ENCODE data around the gene LCN12.

The LCN12 gene

GRCh38 chr9:136968333-136969127, 16.5 kb downstream of the LCN12 start:
- H3K27me3 Mint-ChIP-seq, result no peaks in the 10 kb centered on the region
- H3K27ac Mint-ChIP-seq, result no peak overlapping the region
- H3K4me1 Mint-ChIP-seq (ENCODE audit: low read depth), result peaks cover 19% of the 10 kb centered on the region
- H3K4me3 Mint-ChIP-seq, result no peak overlapping the region
- H3K36me3 Mint-ChIP-seq (ENCODE audit: low read depth), result no peaks in the 10 kb centered on the region
- no peaks in the 10 kb centered on the region for H3K9me3 Mint-ChIP-seq

- Mint-ChIP-seq H3K27ac (no peak overlapping the region), H3K27me3 (no peaks in the 10 kb centered on the region), H3K36me3 (ENCODE audit: low read depth) (no peaks in the 10 kb centered on the region), H3K9me3 (no peaks in the 10 kb centered on the region), H3K4me1 (ENCODE audit: low read depth) (peaks cover 19% of the 10 kb centered on the region), H3K4me3 (no peak overlapping the region)
These were observed 17.1 kb downstream of the LCN12 start for GRCh38 chr9:136969150-136969549.

GRCh38 chr9:136969774-136970173, 17.7 kb downstream of the LCN12 start:
- no peak overlapping the region for H3K4me3 Mint-ChIP-seq
- H3K4me1 Mint-ChIP-seq (ENCODE audit: low read depth), result peaks cover 14% of the 10 kb centered on the region
- H3K36me3 Mint-ChIP-seq (ENCODE audit: low read depth), result no peaks in the 10 kb centered on the region
- no peak overlapping the region for H3K27ac Mint-ChIP-seq
- H3K27me3 Mint-ChIP-seq, result no peaks in the 10 kb centered on the region
- no peaks in the 10 kb centered on the region for H3K9me3 Mint-ChIP-seq

DNA sequence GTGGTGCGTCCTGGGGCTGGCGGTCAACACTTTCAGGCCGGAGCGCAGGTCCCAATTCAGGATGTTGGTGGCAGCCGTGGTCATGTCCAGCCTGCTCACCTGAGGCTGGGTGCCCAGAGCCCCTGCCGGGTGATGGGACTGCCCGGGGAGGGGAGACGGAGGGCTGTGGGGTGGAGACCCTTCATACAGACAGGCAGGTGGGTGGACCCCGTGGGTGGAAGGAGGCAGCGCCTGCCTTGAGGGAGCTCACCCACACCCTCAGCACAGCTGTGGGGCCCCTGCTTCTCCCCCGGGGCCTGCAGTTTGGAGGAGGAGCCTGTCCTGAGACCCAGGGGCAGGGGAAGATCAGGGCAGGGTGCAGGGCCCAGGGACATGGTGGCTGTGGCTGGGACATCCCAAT, 18.3 kb downstream of the LCN12 start:
- Mint-ChIP-seq H3K9me3 (no peaks in the 10 kb centered on the region), H3K4me1 (ENCODE audit: low read depth) (peaks cover 17% of the 10 kb centered on the region), H3K36me3 (ENCODE audit: low read depth) (no peaks in the 10 kb centered on the region), H3K27me3 (no peaks in the 10 kb centered on the region), H3K27ac (no peak overlapping the region), H3K4me3 (no peak overlapping the region)

DNA sequence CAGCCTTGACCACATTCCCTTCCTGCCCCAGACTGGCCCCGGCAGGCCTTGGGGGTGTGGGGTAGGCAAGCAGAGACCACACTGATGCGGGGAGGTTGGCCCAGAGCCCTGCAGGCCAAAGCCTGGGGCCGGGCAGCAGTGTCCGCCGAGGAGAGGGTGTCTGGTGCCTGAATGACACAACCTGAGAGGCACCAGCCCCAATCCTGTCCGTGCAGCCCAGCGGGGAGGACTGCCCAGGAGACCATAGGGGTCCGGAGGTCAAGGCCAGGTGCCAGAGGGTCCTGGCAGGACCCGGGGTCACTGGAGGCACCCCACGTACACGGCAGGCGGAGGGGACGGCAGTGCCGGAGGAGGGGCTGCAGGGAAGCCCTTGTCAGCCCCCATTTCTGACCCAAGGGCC, 19.7 kb downstream of the LCN12 start:
- no peaks in the 10 kb centered on the region for H3K27me3 Mint-ChIP-seq
- H3K4me3 Mint-ChIP-seq, result no peak overlapping the region
- no peak overlapping the region for H3K27ac Mint-ChIP-seq
- H3K4me1 Mint-ChIP-seq (ENCODE audit: low read depth), result peaks cover 17% of the 10 kb centered on the region
- H3K9me3 Mint-ChIP-seq, result no peaks in the 10 kb centered on the region
- H3K36me3 Mint-ChIP-seq (ENCODE audit: low read depth), result no peaks in the 10 kb centered on the region

DNA sequence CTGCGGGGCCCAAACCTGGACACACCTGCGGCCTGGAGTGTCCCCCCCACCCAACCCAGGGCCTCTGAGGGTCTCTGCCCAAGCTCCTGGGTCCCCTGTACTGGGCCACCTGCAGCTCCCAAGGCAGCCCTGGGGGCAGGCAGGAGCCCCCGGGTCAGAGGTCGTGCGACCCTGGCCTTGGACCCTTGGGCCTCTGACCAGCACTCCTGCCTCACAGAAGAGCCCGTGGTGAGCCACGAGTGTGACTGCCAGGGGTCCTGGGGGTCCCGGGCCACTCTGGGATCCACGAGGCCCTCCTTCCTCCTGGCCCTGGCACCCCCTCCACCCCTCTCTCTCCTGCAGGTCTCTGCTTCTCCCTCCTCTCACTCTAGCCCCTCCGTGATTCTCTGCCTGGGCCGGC, 20.3 kb downstream of the LCN12 start:
- Mint-ChIP-seq H3K4me3 (no peak overlapping the region), H3K36me3 (ENCODE audit: low read depth) (no peaks in the 10 kb centered on the region), H3K4me1 (ENCODE audit: low read depth) (peaks cover 17% of the 10 kb centered on the region), H3K27me3 (no peaks in the 10 kb centered on the region), H3K9me3 (no peaks in the 10 kb centered on the region), H3K27ac (no peak overlapping the region)

- Mint-ChIP-seq H3K27ac (no peak overlapping the region), H3K4me1 (ENCODE audit: low read depth) (peaks cover 17% of the 10 kb centered on the region), H3K27me3 (no peaks in the 10 kb centered on the region), H3K36me3 (ENCODE audit: low read depth) (no peaks in the 10 kb centered on the region), H3K9me3 (no peaks in the 10 kb centered on the region), H3K4me3 (no peak overlapping the region)
These were observed 20.7 kb downstream of the LCN12 start for GRCh38 chr9:136972743-136973142.

DNA sequence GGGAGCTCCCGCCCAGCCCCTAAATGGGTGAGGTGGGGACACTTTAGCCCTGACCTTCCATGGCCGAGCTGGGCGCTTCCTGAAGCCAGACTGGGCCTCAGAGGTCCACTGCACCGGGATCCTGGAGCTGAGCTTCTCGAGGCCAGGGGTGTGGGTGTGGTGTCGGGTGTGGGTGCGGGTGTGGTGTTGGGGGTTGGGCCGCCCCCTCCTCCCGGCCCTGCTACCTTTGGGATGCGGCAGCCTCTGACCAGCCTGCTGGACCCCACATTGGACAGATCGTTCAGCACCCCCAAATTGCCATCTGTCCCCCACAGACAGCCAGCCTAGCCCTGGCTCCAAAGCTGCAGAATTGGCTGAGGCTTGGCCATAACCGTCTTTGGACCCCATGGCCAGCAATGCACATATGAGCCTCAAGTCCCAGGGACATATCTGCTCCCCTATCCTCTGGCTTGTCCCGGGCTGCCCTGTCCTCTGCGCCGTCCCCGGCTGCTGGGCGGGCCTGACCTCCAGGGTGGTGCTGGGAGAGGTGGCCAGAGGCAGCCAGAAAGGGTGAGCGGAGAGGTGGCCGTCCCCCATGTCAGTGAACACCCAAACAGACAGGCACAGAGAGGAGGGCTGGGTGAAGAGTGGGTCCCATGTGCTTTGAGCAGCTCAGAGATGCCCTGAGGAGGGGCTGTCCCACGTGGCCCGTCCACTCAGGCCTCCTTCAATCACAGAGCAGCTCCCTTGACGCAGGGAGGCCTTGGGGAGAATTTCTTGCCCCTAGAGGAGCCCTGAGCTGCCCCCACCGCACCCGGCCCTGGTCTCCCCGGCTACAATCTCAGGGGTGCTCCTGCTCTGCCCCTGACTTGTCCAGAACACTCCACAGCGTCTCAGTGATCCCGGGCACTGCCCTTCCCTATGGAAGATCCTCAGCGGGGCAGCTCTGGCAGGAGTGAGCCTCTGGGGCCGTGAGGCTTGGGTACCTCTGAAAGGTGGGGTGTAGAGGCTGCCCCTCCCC, 21.8 kb downstream of the LCN12 start:
- Mint-ChIP-seq H3K4me1 (ENCODE audit: low read depth) (peaks cover 17% of the 10 kb centered on the region), H3K27me3 (no peaks in the 10 kb centered on the region), H3K4me3 (no peak overlapping the region), H3K9me3 (no peaks in the 10 kb centered on the region), H3K36me3 (ENCODE audit: low read depth) (no peaks in the 10 kb centered on the region), H3K27ac (no peak overlapping the region)

DNA sequence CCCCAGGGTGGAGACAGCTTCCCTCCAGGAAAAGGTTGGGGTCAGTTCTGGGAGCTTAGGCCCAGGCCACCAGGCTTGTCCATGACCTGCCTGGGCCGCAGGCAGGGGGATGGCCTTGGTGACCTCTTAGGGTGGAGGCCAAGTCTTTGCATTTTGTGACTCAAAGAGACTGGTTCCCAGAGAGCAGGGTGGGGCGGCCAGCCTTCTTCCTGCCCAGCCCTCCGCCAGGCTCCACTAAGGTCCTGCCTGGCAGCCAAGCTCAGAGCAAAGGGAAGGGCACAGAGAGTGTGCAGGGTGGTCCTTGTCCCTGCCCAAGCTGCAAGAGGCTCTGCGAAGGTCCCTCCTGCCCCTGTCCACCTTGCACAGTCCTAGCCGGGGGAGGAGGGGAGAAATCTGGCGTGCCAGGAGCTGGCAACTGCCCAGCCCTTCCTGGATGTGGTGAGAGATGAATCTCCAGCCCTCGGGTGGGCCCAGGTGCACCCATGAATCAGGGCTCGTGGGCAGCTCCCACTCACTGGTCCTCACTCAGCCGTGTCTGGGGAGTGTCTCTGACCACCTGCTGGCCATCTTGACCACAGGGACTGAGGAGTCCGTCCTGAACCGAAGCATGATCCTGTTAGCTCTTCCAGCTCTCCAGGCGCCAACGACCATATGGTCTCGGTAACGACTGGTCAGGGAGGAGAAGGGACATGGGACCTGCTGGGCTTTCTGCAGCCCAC, 22.9 kb downstream of the LCN12 start:
- Mint-ChIP-seq H3K4me3 (no peak overlapping the region), H3K27ac (no peak overlapping the region), H3K36me3 (ENCODE audit: low read depth) (no peaks in the 10 kb centered on the region), H3K4me1 (ENCODE audit: low read depth) (peaks cover 17% of the 10 kb centered on the region), H3K27me3 (no peaks in the 10 kb centered on the region), H3K9me3 (no peaks in the 10 kb centered on the region)

GRCh38 chr9:136975644-136976043, 23.6 kb downstream of the LCN12 start:
- no peak overlapping the region for H3K4me3 Mint-ChIP-seq
- H3K27me3 Mint-ChIP-seq, result no peaks in the 10 kb centered on the region
- H3K9me3 Mint-ChIP-seq, result no peaks in the 10 kb centered on the region
- peaks cover 17% of the 10 kb centered on the region for H3K4me1 Mint-ChIP-seq (ENCODE audit: low read depth)
- no peak overlapping the region for H3K27ac Mint-ChIP-seq
- no peaks in the 10 kb centered on the region for H3K36me3 Mint-ChIP-seq (ENCODE audit: low read depth)

GRCh38 chr9:136977223-136977622, 25.1 kb downstream of the LCN12 start, which contains the start of gene PTGDS:
Gene PTGDS, plus strand, starts transcription at chr9:136977504. Its CDS starts 75 bp downstream, at chr9:136977579.
- H3K4me1 Mint-ChIP-seq (ENCODE audit: low read depth), result peaks cover 17% of the 10 kb centered on the region
- H3K27ac Mint-ChIP-seq, result no peak within 1 kb of the TSS
- H3K4me3 Mint-ChIP-seq, result no peak within 1 kb of the TSS
- no peaks in the 10 kb centered on the region for H3K27me3 Mint-ChIP-seq
- H3K36me3 Mint-ChIP-seq (ENCODE audit: low read depth), result no peaks in the 10 kb centered on the region
- no peaks in the 10 kb centered on the region for H3K9me3 Mint-ChIP-seq

- Mint-ChIP-seq H3K4me1 (ENCODE audit: low read depth) (peaks cover 17% of the 10 kb centered on the region), H3K9me3 (no peaks in the 10 kb centered on the region), H3K27me3 (no peaks in the 10 kb centered on the region), H3K27ac (no peak overlapping the region), H3K36me3 (ENCODE audit: low read depth) (no peaks in the 10 kb centered on the region), H3K4me3 (no peak overlapping the region)
These were observed 25.6 kb downstream of the LCN12 start for GRCh38 chr9:136977649-136978072.

- Mint-ChIP-seq H3K27me3 (no peaks in the 10 kb centered on the region), H3K27ac (no peak overlapping the region), H3K4me1 (ENCODE audit: low read depth) (peaks cover 17% of the 10 kb centered on the region), H3K36me3 (ENCODE audit: low read depth) (no peaks in the 10 kb centered on the region), H3K4me3 (no peak overlapping the region), H3K9me3 (no peaks in the 10 kb centered on the region)
These were observed 26.2 kb downstream of the LCN12 start for GRCh38 chr9:136978073-136978864.

All from stimulated activated naive CD8-positive, alpha-beta T cell treated with anti-CD3 and anti-CD28 coated beads, Interleukin-15, Interleukin-2, amounts not matched to agents 100 ng/mL and 50 ng/mL, for 24 hours (primary cell).